T-helper 2 cell treated with Interferon-gamma antibody and Interleukin-4, amounts not matched to agents 5 μg/mL and 100 μg/mL, for 36 hours (primary cell): Measurements from ENCODE around the gene PTPRT.
"Not testable (repeated sequence)": the region's sequence is repeated elsewhere in the genome, so short reads cannot be mapped to it uniquely, and the experiment has no call there.

Experiments used
- DNase-seq: peaks from one replicate; pipeline ENCODE4 v3.0.0; 2021; ENCODE audit warnings: low spot score
- H3K27ac Mint-ChIP-seq: one replicate; pipeline ENCODE4 v1.8.0; 2021; ENCODE audit warnings: mild to moderate bottlenecking, mixed read lengths
- H3K27me3 Mint-ChIP-seq: one replicate; pipeline ENCODE4 v1.8.0; 2021; ENCODE audit warnings: low read depth, mixed read lengths
- H3K36me3 Mint-ChIP-seq: one replicate; pipeline ENCODE4 v1.8.0; 2021; ENCODE audit warnings: low read depth, mixed read lengths
- H3K4me1 Mint-ChIP-seq: one replicate; pipeline ENCODE4 v1.8.0; 2021; ENCODE audit warnings: low read depth, mixed read lengths
- H3K4me3 Mint-ChIP-seq: one replicate; pipeline ENCODE4 v1.8.0; 2022; ENCODE audit warnings: mild to moderate bottlenecking, moderate library complexity, mixed read lengths
- H3K9me3 Mint-ChIP-seq: one replicate; pipeline ENCODE4 v1.8.0; 2021; ENCODE audit warnings: mixed read lengths

PTPRT gene

GRCh38 chr20:42902509-42902908 lies 287.2 kb downstream of the PTPRT start:
- Mint-ChIP-seq H3K4me3 (no peak overlapping the region), H3K27me3 (no peaks in the 10 kb centered on the region), H3K36me3 (no peaks in the 10 kb centered on the region), H3K27ac (no peak overlapping the region), H3K4me1 (no peaks in the 10 kb centered on the region), H3K9me3 (peaks cover 14% of the 10 kb centered on the region)
- no peak for DNase-seq

GRCh38 chr20:42901689-42902440 lies 287.8 kb downstream of the PTPRT start:
- Mint-ChIP-seq H3K4me3 (no peak overlapping the region), H3K27me3 (no peaks in the 10 kb centered on the region), H3K4me1 (no peaks in the 10 kb centered on the region), H3K9me3 (peaks cover 10% of the 10 kb centered on the region), H3K27ac (no peak overlapping the region), H3K36me3 (no peaks in the 10 kb centered on the region)
- DNase-seq: no peak

DNA sequence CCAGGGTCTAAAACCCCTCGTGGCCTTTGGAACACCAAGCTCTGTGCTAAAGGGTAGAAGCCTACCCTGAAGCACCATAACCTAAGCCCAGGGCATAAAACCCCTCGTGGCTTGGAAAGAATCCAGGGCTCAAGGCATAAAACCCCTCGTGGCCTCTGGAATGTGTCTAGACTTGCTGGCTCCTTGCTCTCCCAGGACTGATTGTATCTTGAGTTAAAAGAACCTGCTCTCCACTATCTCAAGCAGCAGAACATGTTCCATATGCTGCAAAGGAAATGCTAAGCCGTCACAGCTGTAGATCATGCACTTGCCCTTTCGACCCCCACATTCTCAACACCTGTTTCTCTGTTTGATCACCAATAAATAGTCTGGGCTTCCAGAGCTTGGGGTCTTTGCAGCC lies 288.9 kb downstream of the PTPRT start:
- not testable (repeated sequence) for H3K27ac Mint-ChIP-seq, H3K27me3 Mint-ChIP-seq, H3K9me3 Mint-ChIP-seq, DNase-seq, H3K36me3 Mint-ChIP-seq, H3K4me1 Mint-ChIP-seq, H3K4me3 Mint-ChIP-seq

- no peaks in the 10 kb centered on the region for H3K36me3 Mint-ChIP-seq
- no peaks in the 10 kb centered on the region for H3K27me3 Mint-ChIP-seq
- H3K4me3 Mint-ChIP-seq: no peak overlapping the region
- H3K4me1 Mint-ChIP-seq: no peaks in the 10 kb centered on the region
- H3K9me3 Mint-ChIP-seq: peaks cover 21% of the 10 kb centered on the region
- DNase-seq: no peak
- H3K27ac Mint-ChIP-seq: no peak overlapping the region
Measured at GRCh38 chr20:42895020-42895419, 294.7 kb downstream of the PTPRT start.

GRCh38 chr20:42894483-42894882 lies 295.2 kb downstream of the PTPRT start:
- no peaks in the 10 kb centered on the region for H3K27me3 Mint-ChIP-seq
- H3K27ac Mint-ChIP-seq: no peak overlapping the region
- no peak for DNase-seq

DNA sequence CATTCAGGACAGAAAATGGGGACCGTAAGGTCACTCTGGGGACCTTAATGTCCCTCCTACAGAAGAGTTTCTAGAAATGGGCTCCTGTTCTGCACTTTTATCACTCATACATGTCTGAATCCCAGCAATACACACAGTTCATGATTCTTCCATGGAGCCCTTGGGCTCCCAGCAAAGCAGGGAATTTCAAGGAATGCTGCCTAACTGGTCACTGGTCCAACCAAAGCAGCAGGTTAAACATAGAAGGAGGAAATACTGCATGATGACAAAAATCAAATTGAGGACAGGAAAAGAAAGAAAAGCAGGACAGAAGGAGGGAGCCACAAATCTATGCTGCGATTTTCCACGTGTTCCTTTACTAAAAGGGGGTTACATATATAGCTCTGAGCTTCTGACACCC lies 300.2 kb downstream of the PTPRT start:
- H3K36me3 Mint-ChIP-seq: no peaks in the 10 kb centered on the region
- no peak overlapping the region for H3K27ac Mint-ChIP-seq
- H3K9me3 Mint-ChIP-seq: peaks cover 21% of the 10 kb centered on the region
- no peak for DNase-seq
- no peaks in the 10 kb centered on the region for H3K4me1 Mint-ChIP-seq
- no peaks in the 10 kb centered on the region for H3K27me3 Mint-ChIP-seq
- H3K4me3 Mint-ChIP-seq: no peak overlapping the region

More at GRCh38 chr20:42894483-42894882, 295.2 kb downstream of the PTPRT start:
- H3K36me3 Mint-ChIP-seq: no peaks in the 10 kb centered on the region
- no peak overlapping the region for H3K4me3 Mint-ChIP-seq
- peaks cover 21% of the 10 kb centered on the region for H3K9me3 Mint-ChIP-seq
- H3K4me1 Mint-ChIP-seq: no peaks in the 10 kb centered on the region

DNA sequence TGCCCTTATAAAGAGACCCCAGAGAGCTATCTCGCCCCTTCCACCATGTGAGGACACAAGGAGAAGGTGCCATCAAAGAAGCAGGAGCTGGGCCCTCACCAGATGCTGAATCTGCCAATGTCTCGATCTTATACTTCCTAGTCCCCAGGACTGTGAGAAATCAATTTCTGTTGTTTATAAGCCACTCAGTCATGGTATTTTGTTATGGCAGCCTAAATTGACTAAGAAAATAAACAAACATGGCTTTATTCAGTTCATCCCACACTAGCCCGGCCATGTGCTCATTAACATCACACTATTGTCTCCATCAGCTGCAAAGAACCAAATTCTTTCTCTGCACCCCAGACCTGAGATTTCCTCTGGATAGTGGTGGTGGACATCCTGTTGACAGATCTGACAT lies 302.4 kb downstream of the PTPRT start:
- Mint-ChIP-seq H3K9me3 (peaks cover 18% of the 10 kb centered on the region), H3K27me3 (no peaks in the 10 kb centered on the region), H3K4me1 (no peaks in the 10 kb centered on the region), H3K27ac (no peak overlapping the region), H3K4me3 (no peak overlapping the region), H3K36me3 (no peaks in the 10 kb centered on the region)
- no peak for DNase-seq

DNA sequence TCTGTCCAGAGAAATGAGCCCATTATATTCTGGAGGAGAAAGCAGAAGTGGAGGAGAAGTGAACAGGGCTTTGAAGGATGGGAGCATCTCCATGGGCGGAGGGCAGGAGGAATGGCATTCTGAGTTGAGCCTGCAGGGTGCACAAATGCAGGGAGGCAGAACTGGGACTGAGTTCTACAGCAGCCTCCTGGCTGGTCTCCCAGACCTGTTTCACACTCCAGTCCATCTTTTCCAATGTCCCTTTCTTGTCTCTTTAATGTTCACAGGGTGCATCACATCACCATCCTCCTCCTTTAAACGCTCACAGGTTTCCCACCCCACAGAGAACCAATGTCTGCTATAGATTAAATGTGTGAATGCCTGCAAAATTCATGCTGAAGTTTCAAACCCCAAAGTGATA lies 302.9 kb downstream of the PTPRT start:
- DNase-seq: no peak
- Mint-ChIP-seq H3K4me3 (no peak overlapping the region), H3K4me1 (no peaks in the 10 kb centered on the region), H3K36me3 (no peaks in the 10 kb centered on the region), H3K9me3 (peaks cover 14% of the 10 kb centered on the region), H3K27ac (no peak overlapping the region), H3K27me3 (no peaks in the 10 kb centered on the region)

GRCh38 chr20:42886046-42886445 lies 303.7 kb downstream of the PTPRT start:
- no peaks in the 10 kb centered on the region for H3K4me1 Mint-ChIP-seq
- no peaks in the 10 kb centered on the region for H3K36me3 Mint-ChIP-seq
- no peak overlapping the region for H3K27ac Mint-ChIP-seq
- no peak for DNase-seq
- H3K27me3 Mint-ChIP-seq: no peaks in the 10 kb centered on the region
- H3K4me3 Mint-ChIP-seq: no peak overlapping the region
- peaks cover 7% of the 10 kb centered on the region for H3K9me3 Mint-ChIP-seq

GRCh38 chr20:42875581-42875980 lies 314.1 kb downstream of the PTPRT start:
- H3K4me3 Mint-ChIP-seq: no peak overlapping the region
- H3K9me3 Mint-ChIP-seq: no peaks in the 10 kb centered on the region
- no peak for DNase-seq
- no peaks in the 10 kb centered on the region for H3K36me3 Mint-ChIP-seq
- H3K27me3 Mint-ChIP-seq: no peaks in the 10 kb centered on the region
- no peak overlapping the region for H3K27ac Mint-ChIP-seq
- no peaks in the 10 kb centered on the region for H3K4me1 Mint-ChIP-seq

- H3K4me1 Mint-ChIP-seq: no peaks in the 10 kb centered on the region
- no peaks in the 10 kb centered on the region for H3K27me3 Mint-ChIP-seq
- no peak for DNase-seq
- H3K4me3 Mint-ChIP-seq: no peak overlapping the region
- H3K27ac Mint-ChIP-seq: no peak overlapping the region
- no peaks in the 10 kb centered on the region for H3K36me3 Mint-ChIP-seq
- no peaks in the 10 kb centered on the region for H3K9me3 Mint-ChIP-seq
Measured at GRCh38 chr20:42873259-42873658, 316.4 kb downstream of the PTPRT start.

GRCh38 chr20:42864116-42864515 lies 325.6 kb downstream of the PTPRT start:
- Mint-ChIP-seq H3K4me3 (no peak overlapping the region), H3K27me3 (no peaks in the 10 kb centered on the region), H3K4me1 (no peaks in the 10 kb centered on the region), H3K36me3 (no peaks in the 10 kb centered on the region), H3K9me3 (peaks cover 6% of the 10 kb centered on the region), H3K27ac (no peak overlapping the region)
- no peak for DNase-seq

DNA sequence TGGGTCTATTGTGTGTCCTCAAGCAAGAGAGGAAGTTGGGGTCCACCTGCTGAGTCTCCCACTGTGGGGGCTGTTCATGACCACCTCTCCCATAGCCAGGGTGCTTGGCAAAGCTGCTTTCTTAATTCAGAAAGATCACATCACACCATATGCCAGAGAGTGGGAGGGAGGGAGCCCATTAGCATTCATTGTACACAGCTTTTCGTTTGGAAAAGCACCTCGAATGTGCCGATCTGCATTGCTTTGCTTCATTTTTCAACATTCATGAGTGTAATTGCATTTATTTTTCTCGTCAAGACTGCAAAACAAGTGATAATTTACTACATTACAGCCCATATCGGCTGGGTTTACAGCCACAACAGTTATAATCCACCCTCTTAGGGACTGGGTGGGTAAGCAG lies 327.3 kb downstream of the PTPRT start:
- Mint-ChIP-seq H3K9me3 (peaks cover 6% of the 10 kb centered on the region), H3K4me3 (no peak overlapping the region), H3K27ac (no peak overlapping the region)

GRCh38 chr20:42857446-42857845 lies 332.3 kb downstream of the PTPRT start:
- H3K9me3 Mint-ChIP-seq: peaks cover 12% of the 10 kb centered on the region
- no peaks in the 10 kb centered on the region for H3K27me3 Mint-ChIP-seq
- H3K36me3 Mint-ChIP-seq: no peaks in the 10 kb centered on the region
- no peak overlapping the region for H3K4me3 Mint-ChIP-seq
- H3K27ac Mint-ChIP-seq: no peak overlapping the region
- no peaks in the 10 kb centered on the region for H3K4me1 Mint-ChIP-seq
- no peak for DNase-seq

More for the DNA sequence above, 327.3 kb downstream of the PTPRT start:
- no peaks in the 10 kb centered on the region for H3K36me3 Mint-ChIP-seq
- no peak for DNase-seq
- no peaks in the 10 kb centered on the region for H3K4me1 Mint-ChIP-seq
- H3K27me3 Mint-ChIP-seq: no peaks in the 10 kb centered on the region

DNA sequence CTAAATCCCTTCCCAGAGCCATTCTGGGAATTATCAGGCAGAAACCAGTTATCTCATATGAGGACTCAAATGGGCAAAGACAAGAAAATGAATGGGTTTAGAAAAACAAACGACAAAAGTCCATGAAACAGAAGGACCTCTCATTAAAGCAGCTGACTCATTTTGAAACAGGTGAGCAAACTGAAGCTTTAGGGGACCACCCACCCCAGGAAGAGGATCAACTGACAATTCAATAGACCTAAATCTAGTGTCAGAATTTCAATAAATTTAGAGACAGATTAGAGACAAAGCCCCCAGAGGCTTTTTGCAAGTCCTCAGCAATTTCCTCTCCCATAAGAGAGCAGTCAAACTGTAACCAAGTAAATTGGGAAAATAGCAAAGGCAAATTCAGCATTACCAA lies 333.8 kb downstream of the PTPRT start:
- H3K27ac Mint-ChIP-seq: no peak overlapping the region
- no peak for DNase-seq
- peaks cover 8% of the 10 kb centered on the region for H3K9me3 Mint-ChIP-seq
- H3K36me3 Mint-ChIP-seq: no peaks in the 10 kb centered on the region
- no peak overlapping the region for H3K4me3 Mint-ChIP-seq
- H3K27me3 Mint-ChIP-seq: no peaks in the 10 kb centered on the region
- H3K4me1 Mint-ChIP-seq: no peaks in the 10 kb centered on the region
